GM19328 (cell line): ENCODE data around the gene AQP11.

Experiments
- ATAC-seq: cut with Tn5 transposase; IDR thresholded peaks from one replicate; pipeline ENCODE4 v1.9.1; 2021; ENCODE audit warnings: mild to moderate bottlenecking, moderate library complexity; ENCODE audit not compliant: unreplicated experiment

AQP11 gene

DNA sequence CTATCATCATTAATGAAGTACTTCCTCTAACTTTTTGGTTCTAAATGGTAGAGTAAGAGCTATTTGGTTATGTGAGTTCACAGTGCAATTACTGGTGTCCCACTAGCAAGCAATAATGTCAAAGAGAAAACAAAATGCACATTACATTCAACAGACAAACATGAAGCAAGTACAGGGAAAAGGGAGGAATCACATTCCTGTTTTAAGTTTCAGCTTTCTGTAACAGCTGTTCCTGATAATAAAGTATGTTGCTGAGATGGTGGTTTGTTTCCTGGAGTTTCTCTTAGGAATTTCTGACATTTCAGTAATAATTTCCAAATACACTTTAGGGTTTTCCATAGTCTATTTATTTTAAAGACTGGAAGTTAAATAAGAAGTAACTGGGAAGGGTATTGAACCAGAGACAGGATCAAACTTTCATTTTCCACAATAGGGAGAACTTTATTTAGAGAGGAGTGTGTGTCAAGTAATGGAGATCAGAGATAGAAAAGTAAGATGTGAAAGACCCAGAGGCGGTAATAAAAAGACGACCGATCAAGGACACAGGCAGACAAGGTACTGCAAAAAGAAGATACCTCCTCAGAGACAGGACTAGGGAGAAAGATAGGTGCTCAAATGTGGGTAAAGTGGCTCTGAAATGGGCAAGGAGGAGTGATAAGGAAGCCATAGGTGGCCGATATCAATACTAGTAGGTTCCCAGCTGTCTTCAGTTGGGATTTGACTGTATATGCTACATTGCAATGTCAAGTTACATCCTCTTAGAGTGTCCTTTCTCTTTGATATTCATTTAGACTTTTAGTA is 68.7 kb downstream of the AQP11 start:
- ATAC-seq, result no peak
